NCI-H2081 (cell line): ENCODE results near the gene FBLN7.

ENCODE experiments used
- DNase-seq, 2 experiments: peaks; one replicate each; lab custom pipeline; 2025; lab: John Stamatoyannopoulos, UW

Gene FBLN7

GRCh38 chr2:112140899-112141625 is 2.9 kb downstream of the FBLN7 start:
- DNase-seq = no peak

DNA sequence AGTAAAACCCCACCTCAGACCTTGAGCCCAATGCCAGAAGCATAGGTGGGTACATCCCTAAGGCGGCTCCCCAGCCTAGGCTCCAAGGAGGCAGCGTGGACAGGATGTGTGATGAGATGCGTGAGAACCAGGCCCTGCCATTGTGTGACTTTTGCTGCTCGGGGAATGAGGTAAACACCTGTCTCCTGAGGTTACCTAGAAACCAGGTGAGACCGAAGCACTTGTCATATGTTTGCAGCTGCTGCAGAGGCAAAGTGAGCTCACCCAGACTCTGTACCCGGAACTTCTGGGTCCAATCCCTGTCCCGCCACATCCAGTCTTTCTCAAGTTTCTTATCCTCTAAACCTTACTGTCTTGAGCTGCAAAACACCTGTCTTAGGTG is 3.4 kb downstream of the FBLN7 start:
- DNase-seq = no peak

GRCh38 chr2:112142525-112143078 is 4.4 kb downstream of the FBLN7 start:
- DNase-seq = no peak

DNA sequence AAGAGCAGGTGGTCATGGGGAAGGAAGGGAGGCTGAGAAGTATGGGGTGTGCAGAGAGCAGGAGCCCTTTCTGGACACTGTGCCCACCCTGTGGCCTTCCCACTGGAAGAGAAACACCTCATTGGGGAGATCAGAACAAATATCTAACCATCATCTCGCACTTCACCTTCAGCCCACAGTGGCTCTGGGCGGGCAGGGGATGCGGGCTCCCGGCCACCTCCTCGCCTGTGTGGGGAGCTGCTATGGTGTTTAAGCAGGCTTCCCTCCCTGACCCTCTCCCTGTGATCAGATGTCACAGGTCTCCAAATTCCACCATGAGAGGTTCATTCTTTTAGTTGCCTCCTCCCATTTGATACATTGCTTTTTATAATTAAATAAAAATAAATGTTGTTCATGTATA is 5.0 kb downstream of the FBLN7 start:
- DNase-seq = no peak

DNA sequence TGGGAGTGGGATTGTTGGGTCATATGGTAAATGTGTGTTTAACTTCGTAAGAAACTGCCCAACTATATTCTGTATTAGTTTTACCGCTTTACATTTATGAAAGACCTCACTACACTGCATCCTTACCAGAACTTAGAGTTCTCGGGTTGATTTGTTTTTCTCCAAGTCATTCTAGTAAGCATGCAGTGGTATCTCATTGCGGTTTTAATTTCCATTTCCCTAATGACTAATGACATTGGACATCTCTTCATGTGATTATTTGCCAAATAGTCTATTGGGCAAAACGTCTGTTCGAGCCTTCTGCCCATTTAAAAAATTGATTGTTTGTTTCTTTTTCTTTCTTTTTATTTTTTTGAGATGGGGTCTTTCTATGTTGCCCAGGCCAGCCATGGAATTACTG is 6.8 kb downstream of the FBLN7 start:
- DNase-seq = no peak

DNA sequence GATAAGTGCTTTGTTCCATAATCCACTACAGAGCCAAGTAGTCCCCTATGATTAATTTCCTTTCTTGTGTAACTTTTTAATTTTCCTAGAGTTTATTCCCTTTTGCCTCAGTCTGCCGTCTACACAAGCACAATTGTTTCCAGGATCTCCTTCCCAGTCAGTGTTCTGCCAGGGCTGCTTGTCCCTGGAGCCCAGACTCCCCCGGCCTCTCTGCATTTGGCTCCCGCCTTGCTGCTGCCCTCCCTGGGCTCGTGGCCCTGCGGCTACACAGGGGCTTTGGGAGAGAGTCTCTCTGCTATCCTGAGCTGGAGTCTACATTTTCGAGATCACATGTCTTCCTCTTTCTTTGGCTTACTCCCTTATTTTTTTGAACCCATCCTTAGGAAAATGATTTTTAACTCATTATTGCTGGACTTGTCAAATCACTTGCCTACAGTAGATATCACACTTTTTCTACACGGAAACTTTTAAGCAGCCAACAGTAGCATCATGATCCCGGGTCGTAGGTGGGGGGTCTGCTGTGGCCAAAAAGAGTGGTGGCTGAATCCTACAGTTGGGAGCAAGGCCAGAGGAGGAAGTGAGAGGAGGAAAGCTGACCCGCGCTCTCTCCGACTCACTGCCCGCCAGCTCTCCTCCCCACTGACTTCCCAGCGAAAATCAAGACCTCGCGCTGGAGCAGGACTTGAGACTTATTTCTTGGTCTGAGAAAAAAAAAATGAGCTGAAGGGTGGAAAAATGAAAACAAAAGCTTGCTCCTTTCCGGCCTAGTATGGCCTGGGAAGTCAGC is 9.4 kb downstream of the FBLN7 start:
- no peak for DNase-seq

- DNase-seq = no peak
Measured at GRCh38 chr2:112148477-112148876, 10.3 kb downstream of the FBLN7 start.

DNA sequence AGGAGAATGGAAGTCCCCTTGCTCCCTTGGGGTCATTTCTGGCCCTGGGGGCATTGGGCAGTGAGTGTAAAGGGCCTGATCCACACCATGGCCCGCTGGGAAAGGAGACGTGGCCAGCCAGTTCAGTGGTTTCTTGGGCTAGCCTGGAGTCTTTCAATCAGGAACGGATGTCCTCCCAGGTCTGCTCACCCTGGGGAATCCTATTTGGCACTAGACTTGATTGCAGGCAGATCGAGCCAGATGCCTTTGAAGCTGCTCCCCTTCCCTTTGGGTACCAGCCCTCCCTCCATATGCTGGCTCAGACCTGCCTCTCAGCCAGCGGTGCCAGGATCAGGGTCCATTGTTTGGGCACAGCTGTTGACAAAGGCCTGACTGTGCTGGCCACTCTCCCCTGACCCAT is 11.0 kb downstream of the FBLN7 start:
- no peak for DNase-seq

DNA sequence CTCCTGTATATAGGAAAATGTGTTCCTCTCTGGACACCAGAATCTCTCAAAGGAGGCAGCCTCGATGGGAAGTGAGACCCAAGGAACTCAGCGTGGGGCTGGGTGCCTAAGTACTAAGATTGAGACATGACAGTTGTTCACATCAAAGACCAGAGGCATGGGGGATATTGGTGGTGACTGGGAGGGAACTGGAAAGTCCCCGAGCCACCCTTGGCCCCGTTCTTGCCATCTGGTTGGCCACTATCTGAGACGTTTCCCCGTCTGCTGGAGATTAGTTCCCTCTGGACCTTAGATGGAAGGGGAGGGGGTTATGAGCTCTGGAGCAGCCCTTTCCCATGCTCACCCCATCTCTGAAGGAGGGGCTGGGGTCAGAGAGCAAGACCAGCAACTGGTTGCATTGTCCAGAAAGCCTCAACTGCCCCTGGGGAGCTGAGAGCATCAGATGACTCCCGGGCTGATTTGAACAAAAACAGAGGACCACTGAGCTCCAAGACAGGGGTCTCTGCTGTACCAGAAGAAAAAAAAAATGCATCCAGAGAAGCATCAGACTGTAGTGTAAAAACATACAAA is 11.8 kb downstream of the FBLN7 start:
- DNase-seq = no peak

- DNase-seq = no peak
Measured at GRCh38 chr2:112150447-112150846, 12.3 kb downstream of the FBLN7 start.

GRCh38 chr2:112150851-112151250 is 12.7 kb downstream of the FBLN7 start:
- no peak for DNase-seq

- no peak for DNase-seq
Measured at GRCh38 chr2:112151271-112151670, 13.1 kb downstream of the FBLN7 start.

GRCh38 chr2:112151701-112152440 is 13.7 kb downstream of the FBLN7 start:
- no peak for DNase-seq

DNA sequence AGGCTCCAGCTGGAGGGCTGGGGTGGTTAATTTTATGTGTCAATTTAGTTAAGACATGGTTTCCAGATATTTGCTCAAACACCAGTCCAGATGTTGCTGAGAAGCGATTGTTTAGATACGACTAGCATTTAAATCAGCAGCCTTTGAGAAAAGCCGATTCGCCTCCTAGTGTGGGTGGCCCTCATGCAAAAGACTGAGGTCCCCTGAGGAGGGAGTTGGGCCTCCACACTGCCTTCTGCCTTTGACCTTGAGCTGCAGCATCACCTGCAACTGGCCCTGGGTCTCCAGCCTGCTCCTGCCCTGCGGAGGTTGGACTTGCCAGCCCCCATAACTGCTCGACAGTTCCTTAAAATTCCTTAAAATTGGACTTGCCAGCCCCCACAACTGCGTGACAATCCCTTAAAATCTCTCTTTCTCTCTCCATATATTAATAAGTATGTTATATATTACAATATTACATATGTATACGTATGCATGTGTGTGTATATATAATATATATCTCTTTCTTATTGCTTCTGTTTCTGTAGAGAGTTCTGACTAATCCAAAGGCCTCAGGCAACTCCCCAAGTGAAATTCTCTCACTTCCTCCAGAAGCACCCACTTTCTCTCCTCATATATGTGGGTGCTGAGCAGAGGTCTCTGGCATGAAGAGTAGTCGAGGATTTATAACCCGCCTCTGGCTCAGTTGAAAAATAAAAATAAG is 14.4 kb downstream of the FBLN7 start:
- DNase-seq = no peak

- DNase-seq = no peak
Measured at GRCh38 chr2:112153179-112153490, 14.9 kb downstream of the FBLN7 start.

- DNase-seq = no peak
Measured at GRCh38 chr2:112153501-112153900, 15.3 kb downstream of the FBLN7 start.

DNA sequence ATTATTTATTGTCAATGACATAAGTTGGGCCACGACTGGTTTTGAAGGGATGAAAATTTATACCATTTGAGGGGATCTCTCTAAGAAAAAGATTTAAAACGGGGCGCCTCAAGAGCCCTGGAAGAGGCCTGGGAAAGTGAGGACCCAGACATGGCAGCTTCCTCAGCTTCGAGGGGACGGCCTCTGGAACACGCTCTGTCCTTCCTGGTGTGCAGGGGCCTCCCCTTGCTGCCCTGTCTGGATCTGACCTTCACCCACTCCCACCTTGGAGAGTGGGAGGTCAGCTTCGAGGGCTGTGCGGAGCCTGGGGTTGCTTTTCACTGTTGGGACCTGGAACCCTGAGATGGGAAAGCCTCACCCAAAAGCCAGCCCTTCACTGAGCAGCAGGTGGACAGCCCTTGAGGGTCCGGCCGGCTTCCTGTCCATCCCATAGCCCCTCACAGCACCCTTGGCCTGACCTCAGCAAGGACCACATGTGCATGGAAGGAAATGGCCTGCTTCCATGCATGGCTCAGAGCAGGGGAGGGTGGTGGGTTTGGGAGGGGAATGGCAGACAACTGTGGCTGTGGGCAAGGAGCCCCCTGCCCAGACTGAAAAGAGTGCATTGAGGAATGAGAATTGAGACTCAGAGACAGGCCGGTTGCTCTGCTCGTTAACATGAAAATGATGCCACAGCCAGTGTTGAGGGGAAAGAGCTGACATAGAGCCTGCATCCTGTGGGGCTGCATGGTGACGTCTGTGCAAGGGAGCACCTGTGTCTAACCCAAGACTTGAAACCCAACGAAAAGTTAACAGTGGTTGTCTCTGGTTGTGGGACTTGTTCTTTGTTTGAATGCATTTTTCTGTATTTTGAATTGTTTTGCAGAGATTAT is 16.3 kb downstream of the FBLN7 start:
- DNase-seq = no peak

DNA sequence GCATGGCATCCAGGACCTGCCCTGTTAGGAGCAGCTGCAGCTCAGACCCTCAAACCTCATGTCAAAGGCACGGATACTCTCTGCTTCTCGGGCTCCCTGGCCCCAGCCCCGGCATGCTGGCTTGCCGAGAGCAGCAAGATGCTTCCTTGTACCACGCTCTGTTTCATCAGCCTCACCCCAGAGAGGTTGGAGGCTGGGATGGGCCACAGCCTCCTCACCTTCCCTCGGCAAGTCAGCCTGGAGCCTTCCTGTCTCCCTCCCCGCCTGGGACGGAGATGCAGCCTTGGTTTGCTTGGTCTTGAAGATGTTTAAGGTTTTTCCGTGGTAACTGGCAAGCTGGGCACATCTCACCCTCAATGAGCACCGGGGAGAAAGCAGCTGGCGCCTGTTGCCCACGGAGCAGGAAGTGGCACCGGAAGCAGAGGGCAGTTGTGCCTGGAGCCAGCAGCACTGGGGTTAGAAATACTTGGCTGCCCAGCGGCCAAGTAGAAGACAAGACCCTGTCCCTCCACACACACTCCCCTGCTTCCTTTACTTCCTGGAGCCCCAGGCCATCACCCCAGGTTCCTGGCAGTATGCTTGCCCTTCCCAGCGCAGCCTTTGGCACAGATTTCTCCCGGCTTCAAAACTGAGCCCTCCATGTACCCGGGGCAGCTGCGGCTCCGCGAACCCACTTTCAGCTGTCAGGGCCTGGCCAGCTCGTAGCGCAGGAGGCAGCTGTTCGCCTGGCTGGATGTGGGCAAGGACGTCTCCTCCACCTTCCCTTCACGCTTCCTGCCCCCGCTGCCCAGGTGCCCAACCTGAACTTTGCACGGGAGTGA is 17.4 kb downstream of the FBLN7 start:
- peak in 1 of 2 experiments; percentile 18 for DNase-seq

GRCh38 chr2:112156152-112156986 is 18.2 kb downstream of the FBLN7 start:
- DNase-seq = no peak
